PFSK-1 (cell line): ENCODE results near the gene GPR160.

Experiments used
- POLR2AphosphoS5 ChIP-seq: IDR thresholded peaks from 2 replicates; pipeline ENCODE4 v1.6.1; 2012; ENCODE audit warnings: low read depth, mild to moderate bottlenecking, control low read depth, low read length, moderate library complexity
- SIN3A ChIP-seq: IDR thresholded peaks from 2 replicates; pipeline ENCODE4 v1.6.1; 2012; ENCODE audit warnings: mild to moderate bottlenecking, low read length, moderate library complexity, borderline replicate concordance; ENCODE audit not compliant: insufficient read depth
- TAF1 ChIP-seq: IDR thresholded peaks from 2 replicates; pipeline ENCODE4 v1.6.1; 2012; ENCODE audit warnings: low read length, control low read depth, borderline replicate concordance; ENCODE audit not compliant: insufficient read depth
- TF ChIP-seq, protein P1 (sequence below), 2 experiments: IDR thresholded peaks; 2 replicates each; pipeline versions ENCODE4 v1.6.1 to v1.8.0; 2011 to 2012; ENCODE audit warnings: low read depth in 2 of 2, low read length in 2 of 2, control low read depth in 1 of 2, inconsistent platforms in 1 of 2, mild to moderate bottlenecking in 1 of 2, moderate library complexity in 1 of 2; ENCODE audit not compliant: insufficient read depth in 1 of 2

DNA sequence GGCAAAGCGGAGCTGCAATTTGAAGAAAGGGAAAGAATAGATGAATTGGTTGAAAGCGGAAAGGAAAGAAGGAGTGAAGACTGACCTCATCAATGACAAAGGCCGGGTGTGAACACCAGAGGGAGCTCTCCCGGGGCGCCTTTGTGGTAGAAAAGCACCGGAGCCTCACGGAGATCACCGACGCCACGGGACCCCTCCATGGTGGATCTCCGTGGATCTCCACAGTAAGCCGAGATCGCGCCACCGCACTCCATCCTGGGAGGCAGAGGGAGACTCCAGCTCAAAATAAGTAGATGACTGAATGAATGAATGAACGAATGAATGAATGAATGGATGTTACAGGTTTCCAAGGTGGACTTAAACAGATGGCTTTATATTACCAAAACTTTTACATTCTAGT, 25.0 kb downstream of the GPR160 start:
- no peak for TF ChIP-seq POLR2AphosphoS5
- no peak for TF ChIP-seq TAF1
- TF ChIP-seq, protein P1, sequence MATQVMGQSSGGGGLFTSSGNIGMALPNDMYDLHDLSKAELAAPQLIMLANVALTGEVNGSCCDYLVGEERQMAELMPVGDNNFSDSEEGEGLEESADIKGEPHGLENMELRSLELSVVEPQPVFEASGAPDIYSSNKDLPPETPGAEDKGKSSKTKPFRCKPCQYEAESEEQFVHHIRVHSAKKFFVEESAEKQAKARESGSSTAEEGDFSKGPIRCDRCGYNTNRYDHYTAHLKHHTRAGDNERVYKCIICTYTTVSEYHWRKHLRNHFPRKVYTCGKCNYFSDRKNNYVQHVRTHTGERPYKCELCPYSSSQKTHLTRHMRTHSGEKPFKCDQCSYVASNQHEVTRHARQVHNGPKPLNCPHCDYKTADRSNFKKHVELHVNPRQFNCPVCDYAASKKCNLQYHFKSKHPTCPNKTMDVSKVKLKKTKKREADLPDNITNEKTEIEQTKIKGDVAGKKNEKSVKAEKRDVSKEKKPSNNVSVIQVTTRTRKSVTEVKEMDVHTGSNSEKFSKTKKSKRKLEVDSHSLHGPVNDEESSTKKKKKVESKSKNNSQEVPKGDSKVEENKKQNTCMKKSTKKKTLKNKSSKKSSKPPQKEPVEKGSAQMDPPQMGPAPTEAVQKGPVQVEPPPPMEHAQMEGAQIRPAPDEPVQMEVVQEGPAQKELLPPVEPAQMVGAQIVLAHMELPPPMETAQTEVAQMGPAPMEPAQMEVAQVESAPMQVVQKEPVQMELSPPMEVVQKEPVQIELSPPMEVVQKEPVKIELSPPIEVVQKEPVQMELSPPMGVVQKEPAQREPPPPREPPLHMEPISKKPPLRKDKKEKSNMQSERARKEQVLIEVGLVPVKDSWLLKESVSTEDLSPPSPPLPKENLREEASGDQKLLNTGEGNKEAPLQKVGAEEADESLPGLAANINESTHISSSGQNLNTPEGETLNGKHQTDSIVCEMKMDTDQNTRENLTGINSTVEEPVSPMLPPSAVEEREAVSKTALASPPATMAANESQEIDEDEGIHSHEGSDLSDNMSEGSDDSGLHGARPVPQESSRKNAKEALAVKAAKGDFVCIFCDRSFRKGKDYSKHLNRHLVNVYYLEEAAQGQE (IDR thresholded peaks at IDR 0.05; ENCODE audit: insufficient read depth in 1 of 2, low read depth in 2 of 2, low read length in 2 of 2) = no peak
- no peak for TF ChIP-seq SIN3A
